ENCODE results near the gene IL1B. TPM values are rescaled to one million over a fixed set of nuclear protein-coding genes. Genes with fewer than 3 reads are reported as not detected.

Gene IL1B
- total and polyA plus RNA-seq, 2 experiments from 2014 or later = 1.1 to 2.4 TPM

GRCh38 chr2:112880696-112881095 is 44.1 kb upstream of the IL1B start:
- WGBS (ENCODE audit: low lambda C conversion rate, missing lambda C conversion rate) = 77% methylated on average over 7 of the region's 7 CpGs
- Histone ChIP-seq H3K36me3 (replicated peaks; ENCODE audit: insufficient read depth, low read depth) (no peaks in the 10 kb centered on the region), H3K9me2 (replicated peaks; ENCODE audit: insufficient read depth) (no peaks in the 10 kb centered on the region), H3K27ac (peak overlapping the region; percentile 12), H3K79me2 (no peaks in the 10 kb centered on the region), H4K20me1 (ENCODE audit: insufficient read depth, poor library complexity, severe bottlenecking) (no peaks in the 10 kb centered on the region), H3K4me1 (ENCODE audit: insufficient read depth) (no peaks in the 10 kb centered on the region), H3K27me3 (no peaks in the 10 kb centered on the region), H3K4me2 (no peak overlapping the region), H3K4me3 (no peak overlapping the region), H2AFZ (no peak overlapping the region), H3K9me3 (ENCODE audit: low read depth) (no peaks in the 10 kb centered on the region)
- no peak for TF ChIP-seq EZH2phosphoT487 (IDR thresholded peaks at IDR 0.05; ENCODE audit: low read depth, severe bottlenecking, unreplicated experiment)
- TF ChIP-seq CTCF (IDR thresholded peaks at IDR 0.05; ENCODE audit: poor library complexity) = no peak
- no peak for TF ChIP-seq EZH2 (IDR thresholded peaks at IDR 0.05; ENCODE audit: borderline replicate concordance)
- DNase-seq (ENCODE audit: low spot score) = no peak

- Histone ChIP-seq H3K4me1 (ENCODE audit: insufficient read depth) (no peaks in the 10 kb centered on the region), H3K36me3 (replicated peaks; ENCODE audit: insufficient read depth, low read depth) (no peaks in the 10 kb centered on the region), H3K27ac (no peak overlapping the region), H3K4me2 (no peak overlapping the region), H3K9me2 (replicated peaks; ENCODE audit: insufficient read depth) (no peaks in the 10 kb centered on the region), H3K79me2 (no peaks in the 10 kb centered on the region), H2AFZ (no peak overlapping the region), H3K9me3 (ENCODE audit: low read depth) (no peaks in the 10 kb centered on the region), H3K27me3 (no peaks in the 10 kb centered on the region), H3K4me3 (no peak overlapping the region), H4K20me1 (ENCODE audit: insufficient read depth, poor library complexity, severe bottlenecking) (no peaks in the 10 kb centered on the region)
- TF ChIP-seq CTCF (IDR thresholded peaks at IDR 0.05; ENCODE audit: poor library complexity) = no peak
- TF ChIP-seq EZH2phosphoT487 (IDR thresholded peaks at IDR 0.05; ENCODE audit: low read depth, severe bottlenecking, unreplicated experiment) = no peak
- no peak for TF ChIP-seq EZH2 (IDR thresholded peaks at IDR 0.05; ENCODE audit: borderline replicate concordance)
- DNase-seq (ENCODE audit: low spot score) = no peak
- 92% methylated on average over 5 of the region's 5 CpGs for WGBS (ENCODE audit: low lambda C conversion rate, missing lambda C conversion rate)
These were observed 43.5 kb upstream of the IL1B start for GRCh38 chr2:112880091-112880531.

- H3K4me1 ChIP-seq (ENCODE audit: insufficient read depth) = no peaks in the 10 kb centered on the region
- WGBS (ENCODE audit: low lambda C conversion rate, missing lambda C conversion rate) = 93% methylated on average over 6 of the region's 6 CpGs
- H4K20me1 ChIP-seq (ENCODE audit: insufficient read depth, poor library complexity, severe bottlenecking) = no peaks in the 10 kb centered on the region
- no peaks in the 10 kb centered on the region for H3K9me2 ChIP-seq (replicated peaks; ENCODE audit: insufficient read depth)
- H3K36me3 ChIP-seq (replicated peaks; ENCODE audit: insufficient read depth, low read depth) = no peaks in the 10 kb centered on the region
- H3K9me3 ChIP-seq (ENCODE audit: low read depth) = no peaks in the 10 kb centered on the region
- H3K27me3 ChIP-seq = no peaks in the 10 kb centered on the region
- DNase-seq (ENCODE audit: low spot score) = no peak
- no peak for TF ChIP-seq CTCF (IDR thresholded peaks at IDR 0.05; ENCODE audit: poor library complexity)
- no peak for TF ChIP-seq EZH2 (IDR thresholded peaks at IDR 0.05; ENCODE audit: borderline replicate concordance)
- TF ChIP-seq EZH2phosphoT487 (IDR thresholded peaks at IDR 0.05; ENCODE audit: low read depth, severe bottlenecking, unreplicated experiment) = no peak
- H3K79me2 ChIP-seq = no peaks in the 10 kb centered on the region
- H3K27ac ChIP-seq = no peak overlapping the region
- no peak overlapping the region for H2AFZ ChIP-seq
- H3K4me2 ChIP-seq = no peak overlapping the region
- no peak overlapping the region for H3K4me3 ChIP-seq
These were observed 43.0 kb upstream of the IL1B start for GRCh38 chr2:112879491-112880041.
